ENCODE measurements around the gene LRRC8E. TPM values are rescaled to one million over a fixed set of nuclear protein-coding genes. Genes with fewer than 3 reads are reported as not detected.

The LRRC8E gene
- polyA plus RNA-seq (ENCODE audit: low read depth in 6 of 6): not detected

GRCh38 chr19:7888145-7888825 is at the start of gene LRRC8E:
LRRC8E (plus strand) TSS chr19:7888510; CDS start chr19:7895604, 7,094 bp downstream.
- peaks cover 0 to 4% (median 0%) of the 10 kb centered on the region in 3 donors for H3K4me1 Mint-ChIP-seq
- peak within 1 kb of the TSS in 1 of 8 donors; percentile 61 for H3K4me3 Mint-ChIP-seq
- H3K27ac Mint-ChIP-seq: peak within 1 kb of the TSS in 1 of 6 donors; percentile 72
- ATAC-seq (ENCODE audit: low read depth in 2 of 2) (peak; percentile 46 to 48), DNase-seq (no peak)
- H3K9me3 Mint-ChIP-seq: no peaks in the 10 kb centered on the region
- H3K27me3 Mint-ChIP-seq: peaks cover 13 to 39% (median 14%) of the 10 kb centered on the region in 3 donors
- no peaks in the 10 kb centered on the region for H3K36me3 Mint-ChIP-seq

- ATAC-seq (ENCODE audit: low read depth in 2 of 2) (no peak), DNase-seq (no peak)
- Mint-ChIP-seq H3K4me1 (peaks cover 0 to 4% (median 0%) of the 10 kb centered on the region in 3 donors), H3K4me3 (no peak overlapping the region), H3K27me3 (no peaks in the 10 kb centered on the region), H3K36me3 (no peaks in the 10 kb centered on the region), H3K27ac (no peak overlapping the region), H3K9me3 (no peaks in the 10 kb centered on the region)
These were observed 48.8 kb upstream of the LRRC8E start for GRCh38 chr19:7839476-7839875.

GRCh38 chr19:7840629-7841028 is 47.7 kb upstream of the LRRC8E start:
- Mint-ChIP-seq H3K4me1 (peaks cover 0 to 4% (median 0%) of the 10 kb centered on the region in 3 donors), H3K27me3 (no peaks in the 10 kb centered on the region), H3K36me3 (no peaks in the 10 kb centered on the region), H3K4me3 (no peak overlapping the region), H3K9me3 (no peaks in the 10 kb centered on the region), H3K27ac (peak overlapping the region in 1 of 6 donors; percentile 32)
- ATAC-seq (ENCODE audit: low read depth in 2 of 2): no peak
- DNase-seq: no peak

GRCh38 chr19:7841751-7842660 is 46.3 kb upstream of the LRRC8E start:
- Mint-ChIP-seq H3K36me3 (no peaks in the 10 kb centered on the region), H3K27ac (no peak overlapping the region), H3K9me3 (no peaks in the 10 kb centered on the region), H3K4me1 (peaks cover 0 to 4% (median 0%) of the 10 kb centered on the region in 3 donors), H3K27me3 (no peaks in the 10 kb centered on the region), H3K4me3 (no peak overlapping the region)
- DNase-seq (no peak), ATAC-seq (ENCODE audit: low read depth in 2 of 2) (no peak)

- Mint-ChIP-seq H3K27me3 (no peaks in the 10 kb centered on the region), H3K27ac (no peak overlapping the region), H3K4me3 (no peak overlapping the region), H3K9me3 (no peaks in the 10 kb centered on the region), H3K36me3 (no peaks in the 10 kb centered on the region), H3K4me1 (peaks cover 0 to 4% (median 0%) of the 10 kb centered on the region in 3 donors)
- ATAC-seq (ENCODE audit: low read depth in 2 of 2) (no peak), DNase-seq (no peak)
These were observed 45.5 kb upstream of the LRRC8E start for GRCh38 chr19:7842661-7843294.

GRCh38 chr19:7843521-7843920 is 44.8 kb upstream of the LRRC8E start:
- Mint-ChIP-seq H3K27me3 (no peaks in the 10 kb centered on the region), H3K36me3 (no peaks in the 10 kb centered on the region), H3K4me1 (peaks cover 0 to 4% (median 0%) of the 10 kb centered on the region in 3 donors), H3K4me3 (no peak overlapping the region), H3K9me3 (no peaks in the 10 kb centered on the region), H3K27ac (no peak overlapping the region)
- DNase-seq: no peak
- ATAC-seq (ENCODE audit: low read depth in 2 of 2): no peak

- no peak overlapping the region for H3K4me3 Mint-ChIP-seq
- H3K36me3 Mint-ChIP-seq: no peaks in the 10 kb centered on the region
- H3K27ac Mint-ChIP-seq: no peak overlapping the region
- no peaks in the 10 kb centered on the region for H3K27me3 Mint-ChIP-seq
- no peak for DNase-seq
- ATAC-seq (ENCODE audit: low read depth in 2 of 2): no peak
- no peaks in the 10 kb centered on the region for H3K9me3 Mint-ChIP-seq
- H3K4me1 Mint-ChIP-seq: peaks cover 0 to 4% (median 0%) of the 10 kb centered on the region in 3 donors
These were observed 43.9 kb upstream of the LRRC8E start for GRCh38 chr19:7844405-7844804.

GRCh38 chr19:7844951-7845350 is 43.4 kb upstream of the LRRC8E start:
- Mint-ChIP-seq H3K27ac (peak overlapping the region in 2 of 6 donors; percentile 56 to 65), H3K4me3 (no peak overlapping the region), H3K4me1 (peaks cover 0 to 4% (median 0%) of the 10 kb centered on the region in 3 donors), H3K36me3 (no peaks in the 10 kb centered on the region), H3K27me3 (no peaks in the 10 kb centered on the region), H3K9me3 (no peaks in the 10 kb centered on the region)
- no peak for ATAC-seq (ENCODE audit: low read depth in 2 of 2)
- no peak for DNase-seq

- Mint-ChIP-seq H3K36me3 (no peaks in the 10 kb centered on the region), H3K9me3 (no peaks in the 10 kb centered on the region), H3K4me1 (peaks cover 0 to 4% (median 0%) of the 10 kb centered on the region in 3 donors), H3K27ac (peak overlapping the region in 2 of 6 donors; percentile 51 to 65), H3K4me3 (no peak overlapping the region), H3K27me3 (no peaks in the 10 kb centered on the region)
- DNase-seq (no peak), ATAC-seq (ENCODE audit: low read depth in 2 of 2) (no peak)
These were observed 42.7 kb upstream of the LRRC8E start for GRCh38 chr19:7845390-7846154.

GRCh38 chr19:7846155-7846646 is 42.1 kb upstream of the LRRC8E start:
- DNase-seq (no peak), ATAC-seq (ENCODE audit: low read depth in 2 of 2) (no peak)
- H3K9me3 Mint-ChIP-seq: no peaks in the 10 kb centered on the region
- no peak overlapping the region for H3K4me3 Mint-ChIP-seq
- peaks cover 0 to under 1% (median 0%) of the 10 kb centered on the region in 3 donors for H3K4me1 Mint-ChIP-seq
- H3K27ac Mint-ChIP-seq: no peak overlapping the region
- H3K36me3 Mint-ChIP-seq: no peaks in the 10 kb centered on the region
- no peaks in the 10 kb centered on the region for H3K27me3 Mint-ChIP-seq

- ATAC-seq (ENCODE audit: low read depth in 2 of 2) (no peak), DNase-seq (no peak)
- Mint-ChIP-seq H3K36me3 (no peaks in the 10 kb centered on the region), H3K4me1 (peaks cover 0 to 1% (median under 1%) of the 10 kb centered on the region in 3 donors), H3K9me3 (no peaks in the 10 kb centered on the region), H3K27me3 (peaks cover 0 to 3% (median 0%) of the 10 kb centered on the region in 3 donors), H3K4me3 (no peak overlapping the region), H3K27ac (no peak overlapping the region)
These were observed 40.6 kb upstream of the LRRC8E start for GRCh38 chr19:7847664-7848063.

- Mint-ChIP-seq H3K27ac (no peak overlapping the region), H3K9me3 (no peaks in the 10 kb centered on the region), H3K36me3 (no peaks in the 10 kb centered on the region), H3K4me3 (no peak overlapping the region), H3K27me3 (peaks cover 0 to 8% (median 0%) of the 10 kb centered on the region in 3 donors), H3K4me1 (peaks cover 6 to 12% (median 7%) of the 10 kb centered on the region in 3 donors)
- ATAC-seq (ENCODE audit: low read depth in 2 of 2) (no peak), DNase-seq (no peak)
These were observed 39.4 kb upstream of the LRRC8E start for GRCh38 chr19:7848779-7849457.
